ENCODE data around the gene PNLIPRP1. TPM values are rescaled to one million over a fixed set of nuclear protein-coding genes. Genes with fewer than 3 reads are reported as not detected.

The PNLIPRP1 gene
- not detected in 2 replicates for total RNA-seq (2014; rRNA removed; shearing (Covaris generic))

DNA sequence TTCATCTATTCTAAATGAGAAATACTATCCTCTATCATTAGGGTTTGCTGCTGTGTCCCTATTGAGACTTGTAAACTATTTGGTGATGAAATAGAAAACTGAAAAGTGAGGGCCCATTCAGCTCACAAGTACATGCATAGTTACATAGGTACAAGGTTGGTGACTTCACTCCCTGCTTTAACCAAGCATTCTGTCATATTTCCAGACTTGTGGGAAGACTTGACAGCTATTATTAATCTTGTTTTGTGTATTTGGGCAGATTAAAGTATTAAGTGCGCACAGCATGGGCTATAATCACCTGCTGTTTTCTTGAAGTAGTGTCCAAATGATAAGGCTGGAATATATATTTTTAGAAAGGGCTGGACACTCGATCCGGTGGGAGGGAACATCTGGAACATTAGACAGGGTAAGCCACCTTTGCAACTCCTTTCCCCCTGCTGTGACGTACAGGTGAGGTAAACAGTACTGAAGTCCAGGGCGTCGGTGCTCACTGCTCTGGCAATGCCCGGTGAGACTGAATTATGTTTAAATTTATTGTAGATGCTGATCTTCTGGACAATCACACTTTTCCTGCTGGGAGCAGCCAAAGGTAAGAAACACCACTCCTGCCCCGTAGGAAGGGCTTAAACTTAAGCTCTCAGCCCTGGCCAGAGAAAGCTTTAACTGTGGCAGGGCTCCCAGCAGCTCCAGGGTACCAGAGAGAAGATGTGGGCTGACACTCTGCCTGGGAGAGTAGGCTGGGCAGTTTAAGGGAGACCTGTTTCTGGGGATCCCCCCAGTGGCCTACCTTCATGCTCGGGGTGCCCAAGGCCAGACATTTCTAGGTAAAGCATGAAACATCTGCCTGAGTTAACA is at the start of gene PNLIPRP1:
Gene PNLIPRP1, plus strand, starts transcription at position 370 of the 855 bp plus-strand sequence. Its CDS starts 171 bp downstream, at position 541.
- Histone ChIP-seq H3K9me3 (replicated peaks) (no peaks in the 10 kb centered on the region), H3K4me1 (no peaks in the 10 kb centered on the region), H3K27ac (no peak within 1 kb of the TSS), H3K27me3 (no peaks in the 10 kb centered on the region), H3K4me3 (no peak within 1 kb of the TSS), H3K36me3 (no peaks in the 10 kb centered on the region)
- DNase-seq, result no peak

- no peak for DNase-seq
- H3K27me3 ChIP-seq, result no peaks in the 10 kb centered on the region
- H3K36me3 ChIP-seq, result no peaks in the 10 kb centered on the region
- peaks cover 13% of the 10 kb centered on the region for H3K4me1 ChIP-seq
- no peaks in the 10 kb centered on the region for H3K9me3 ChIP-seq (replicated peaks)
- H3K4me3 ChIP-seq, result no peak overlapping the region
- no peak overlapping the region for H3K27ac ChIP-seq
Measured at GRCh38 chr10:116542007-116542677, 48.6 kb upstream of the PNLIPRP1 start.

DNA sequence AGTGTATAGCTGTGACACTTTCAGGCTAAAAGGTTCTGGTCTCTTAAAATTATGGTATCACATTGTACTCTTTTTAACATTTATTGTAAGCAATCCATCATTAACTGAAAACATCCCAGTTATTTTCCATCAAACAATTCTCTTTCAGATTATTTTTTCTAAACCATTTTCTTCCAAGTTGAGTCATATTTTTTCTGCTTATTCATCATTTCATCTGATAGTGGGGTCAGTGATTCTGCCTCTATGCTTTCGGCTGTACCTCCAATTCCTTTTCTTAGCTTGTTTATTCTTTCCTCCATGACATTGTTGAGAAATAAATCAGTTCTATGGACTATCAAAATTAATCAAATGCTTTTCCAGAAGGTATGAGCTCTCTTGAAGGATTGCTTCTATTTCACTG is 45.6 kb upstream of the PNLIPRP1 start:
- Histone ChIP-seq H3K4me3 (no peak overlapping the region), H3K9me3 (replicated peaks) (no peaks in the 10 kb centered on the region), H3K36me3 (no peaks in the 10 kb centered on the region), H3K4me1 (no peaks in the 10 kb centered on the region), H3K27me3 (no peaks in the 10 kb centered on the region), H3K27ac (no peak overlapping the region)
- DNase-seq, result no peak

GRCh38 chr10:116545756-116546155 is 45.0 kb upstream of the PNLIPRP1 start, which contains the start of gene PNLIP:
PNLIP (plus strand) TSS chr10:116545931; CDS start chr10:116546093, 162 bp downstream.
- Histone ChIP-seq H3K27ac (no peak within 1 kb of the TSS), H3K9me3 (replicated peaks) (0 out of 2 replicates have a peak, but pooled peaks cover 2% of the 10 kb centered on the region), H3K36me3 (no peaks in the 10 kb centered on the region), H3K4me3 (no peak within 1 kb of the TSS), H3K27me3 (no peaks in the 10 kb centered on the region), H3K4me1 (no peaks in the 10 kb centered on the region)
- DNase-seq, result no peak

- H3K27me3 ChIP-seq, result no peaks in the 10 kb centered on the region
- H3K4me3 ChIP-seq, result no peak overlapping the region
- H3K9me3 ChIP-seq (replicated peaks), result 0 out of 2 replicates have a peak, but pooled peaks cover 2% of the 10 kb centered on the region
- H3K36me3 ChIP-seq, result no peaks in the 10 kb centered on the region
- DNase-seq, result no peak
- H3K4me1 ChIP-seq, result no peaks in the 10 kb centered on the region
- H3K27ac ChIP-seq, result no peak overlapping the region
Measured at GRCh38 chr10:116548301-116548700, 42.5 kb upstream of the PNLIPRP1 start.

GRCh38 chr10:116553378-116553980 is 37.3 kb upstream of the PNLIPRP1 start:
- Histone ChIP-seq H3K4me3 (no peak overlapping the region), H3K27ac (no peak overlapping the region)
- DNase-seq, result no peak

GRCh38 chr10:116554628-116555027 is 36.1 kb upstream of the PNLIPRP1 start:
- no peaks in the 10 kb centered on the region for H3K4me1 ChIP-seq
- no peak for DNase-seq
- H3K4me3 ChIP-seq, result no peak overlapping the region
- no peaks in the 10 kb centered on the region for H3K27me3 ChIP-seq
- H3K36me3 ChIP-seq, result no peaks in the 10 kb centered on the region
- no peak overlapping the region for H3K27ac ChIP-seq
- 0 out of 2 replicates have a peak, but pooled peaks cover 2% of the 10 kb centered on the region for H3K9me3 ChIP-seq (replicated peaks)

More at GRCh38 chr10:116553378-116553980, 37.3 kb upstream of the PNLIPRP1 start:
- H3K9me3 ChIP-seq (replicated peaks), result 0 out of 2 replicates have a peak, but pooled peaks cover 2% of the 10 kb centered on the region
- H3K4me1 ChIP-seq, result no peaks in the 10 kb centered on the region
- H3K27me3 ChIP-seq, result no peaks in the 10 kb centered on the region
- H3K36me3 ChIP-seq, result no peaks in the 10 kb centered on the region

DNA sequence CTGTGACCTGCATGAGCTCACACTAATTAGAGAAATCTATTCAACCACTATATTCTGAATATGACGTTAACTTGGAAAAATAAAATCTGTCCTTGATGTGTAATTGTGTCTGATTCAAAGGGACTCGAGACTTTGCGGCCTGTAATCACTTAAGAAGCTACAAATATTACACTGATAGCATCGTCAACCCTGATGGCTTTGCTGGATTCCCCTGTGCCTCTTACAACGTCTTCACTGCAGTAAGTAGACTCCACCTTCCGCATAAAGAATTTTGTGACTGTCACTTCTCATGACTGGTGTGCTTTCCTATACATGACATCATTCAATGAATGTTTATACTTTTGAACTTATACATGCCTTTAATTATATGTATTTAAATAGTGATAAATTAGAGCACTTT is 34.9 kb upstream of the PNLIPRP1 start:
- no peak for DNase-seq
- no peak overlapping the region for H3K27ac ChIP-seq
- H3K4me1 ChIP-seq, result no peaks in the 10 kb centered on the region
- H3K27me3 ChIP-seq, result no peaks in the 10 kb centered on the region
- H3K4me3 ChIP-seq, result no peak overlapping the region
- H3K36me3 ChIP-seq, result no peaks in the 10 kb centered on the region
- no peaks in the 10 kb centered on the region for H3K9me3 ChIP-seq (replicated peaks)

- H3K27me3 ChIP-seq, result no peaks in the 10 kb centered on the region
- no peaks in the 10 kb centered on the region for H3K4me1 ChIP-seq
- DNase-seq, result no peak
- no peaks in the 10 kb centered on the region for H3K9me3 ChIP-seq (replicated peaks)
- H3K27ac ChIP-seq, result no peak overlapping the region
- no peaks in the 10 kb centered on the region for H3K36me3 ChIP-seq
- H3K4me3 ChIP-seq, result no peak overlapping the region
Measured at GRCh38 chr10:116557305-116557880, 33.4 kb upstream of the PNLIPRP1 start.

GRCh38 chr10:116565534-116565933 is 25.2 kb upstream of the PNLIPRP1 start:
- H3K4me1 ChIP-seq, result no peaks in the 10 kb centered on the region
- no peak for DNase-seq
- H3K27me3 ChIP-seq, result no peaks in the 10 kb centered on the region
- no peak overlapping the region for H3K27ac ChIP-seq
- H3K9me3 ChIP-seq (replicated peaks), result no peaks in the 10 kb centered on the region
- H3K36me3 ChIP-seq, result no peaks in the 10 kb centered on the region
- H3K4me3 ChIP-seq, result no peak overlapping the region

DNA sequence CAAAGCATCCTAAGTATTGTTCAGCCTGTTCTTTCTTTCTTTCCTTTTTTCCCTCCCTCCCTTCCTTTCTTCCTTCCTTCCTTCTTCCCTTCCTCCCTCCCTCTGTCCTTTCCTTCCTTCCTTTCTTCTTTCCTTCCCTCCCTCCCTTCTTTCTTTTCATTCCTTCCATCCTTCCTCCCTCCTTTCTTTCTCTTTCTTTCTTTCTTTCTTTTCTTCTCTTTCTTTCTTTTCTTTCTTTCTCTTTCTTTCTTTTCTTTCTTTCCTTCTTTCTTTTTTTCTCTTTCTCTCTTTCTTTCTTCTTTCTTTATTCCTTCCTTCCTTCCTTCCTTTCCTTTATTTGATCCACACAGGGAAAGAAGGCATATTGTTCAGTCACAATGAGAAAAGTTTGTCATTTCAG is 23.8 kb upstream of the PNLIPRP1 start:
- Histone ChIP-seq H3K9me3 (replicated peaks) (no peaks in the 10 kb centered on the region), H3K4me3 (no peak overlapping the region), H3K27me3 (no peaks in the 10 kb centered on the region), H3K27ac (no peak overlapping the region), H3K4me1 (no peaks in the 10 kb centered on the region), H3K36me3 (no peaks in the 10 kb centered on the region)
- DNase-seq, result no peak

DNA sequence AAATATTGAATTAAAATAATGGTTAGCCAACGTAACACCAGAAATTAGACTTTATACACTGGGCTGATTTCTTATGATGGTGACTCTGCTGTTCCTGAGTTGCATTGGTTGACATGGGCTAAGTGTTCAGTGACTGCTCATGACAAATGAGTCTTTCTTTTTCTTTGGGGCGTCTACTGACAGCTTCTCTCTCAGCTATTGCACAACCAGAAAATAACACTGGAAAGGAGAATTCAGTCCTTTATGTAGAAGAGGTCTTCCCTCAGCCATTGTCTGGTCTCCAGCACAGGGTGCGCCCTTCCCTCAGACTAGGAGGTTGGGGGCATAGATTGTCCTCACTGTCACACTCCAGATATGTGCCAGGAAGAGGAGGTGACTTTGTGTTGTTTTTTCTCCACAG is 23.4 kb upstream of the PNLIPRP1 start:
- Histone ChIP-seq H3K4me3 (no peak overlapping the region), H3K9me3 (replicated peaks) (no peaks in the 10 kb centered on the region), H3K27me3 (no peaks in the 10 kb centered on the region), H3K36me3 (no peaks in the 10 kb centered on the region), H3K4me1 (no peaks in the 10 kb centered on the region), H3K27ac (no peak overlapping the region)
- no peak for DNase-seq

GRCh38 chr10:116574797-116575196 is 16.0 kb upstream of the PNLIPRP1 start:
- DNase-seq, result no peak
- Histone ChIP-seq H3K4me1 (no peaks in the 10 kb centered on the region), H3K27ac (no peak overlapping the region), H3K36me3 (no peaks in the 10 kb centered on the region), H3K9me3 (replicated peaks) (no peaks in the 10 kb centered on the region), H3K27me3 (no peaks in the 10 kb centered on the region), H3K4me3 (no peak overlapping the region)

DNA sequence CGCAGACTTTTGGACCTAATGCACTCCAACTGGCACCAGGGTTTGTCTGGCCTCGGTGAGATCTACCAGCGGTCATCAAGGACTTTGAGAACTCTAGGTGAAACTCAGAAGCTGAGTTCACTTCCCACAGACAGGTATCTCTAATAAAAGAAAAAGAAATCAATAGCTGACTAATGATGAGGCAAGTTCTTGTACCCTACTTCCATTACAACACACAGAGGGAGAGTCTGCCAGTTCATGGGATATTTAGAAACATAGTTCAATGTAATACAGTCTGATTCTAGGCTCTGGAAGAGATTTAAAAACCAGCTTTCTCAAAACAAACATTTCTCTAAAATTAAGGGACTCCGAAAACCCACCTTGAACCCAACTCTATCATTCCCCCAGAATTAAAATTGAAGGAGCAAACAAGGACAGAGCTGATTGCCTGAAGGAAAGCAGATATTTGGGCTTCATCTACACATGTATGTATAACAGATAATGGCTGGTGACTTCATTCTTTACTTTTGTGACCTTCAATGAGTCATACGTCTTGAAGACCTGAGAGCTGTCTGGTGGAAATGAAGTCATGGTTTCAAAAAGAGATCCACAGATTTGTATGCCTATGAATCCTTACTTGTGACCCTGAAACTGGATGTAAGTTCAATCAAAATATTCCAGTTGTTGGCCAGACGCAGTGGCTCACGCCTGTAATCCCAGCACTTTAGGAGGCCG is 2.7 kb upstream of the PNLIPRP1 start:
- Histone ChIP-seq H3K36me3 (no peaks in the 10 kb centered on the region), H3K4me1 (no peaks in the 10 kb centered on the region), H3K9me3 (replicated peaks) (no peaks in the 10 kb centered on the region), H3K27me3 (no peaks in the 10 kb centered on the region), H3K4me3 (no peak overlapping the region), H3K27ac (no peak overlapping the region)
- no peak for DNase-seq

Data from SJCRH30 (cell line).